SK-N-SH treated with all-trans-retinoic acid at 6 μM for 48 hours (cell line): ENCODE data around the gene SSMEM1.
"Not testable (repeated sequence)": the region's sequence is repeated elsewhere in the genome, so short reads cannot be mapped to it uniquely, and the experiment has no call there.

Experiments used
- ZFP30 ChIP-seq: fragments of 450-650 bp; formaldehyde crosslinking; IDR thresholded peaks from 2 replicates; pipeline ENCODE4 v1.5.0; 2022; ENCODE audit warnings: mild to moderate bottlenecking, moderate library complexity
- TF ChIP-seq, protein P1 (sequence below): fragments of 250-450 bp; sonication (Bioruptor Pico); IDR thresholded peaks from 2 replicates; pipeline ENCODE4 v1.5.1; 2020; ENCODE audit warnings: low read depth, mild to moderate bottlenecking, moderate library complexity
- TF ChIP-seq, protein P2 (sequence below): fragments of 250-450 bp; sonication (Bioruptor Pico); IDR thresholded peaks from 2 replicates; pipeline ENCODE4 v1.5.0; 2020; ENCODE audit warnings: mild to moderate bottlenecking, moderate library complexity

DNA sequence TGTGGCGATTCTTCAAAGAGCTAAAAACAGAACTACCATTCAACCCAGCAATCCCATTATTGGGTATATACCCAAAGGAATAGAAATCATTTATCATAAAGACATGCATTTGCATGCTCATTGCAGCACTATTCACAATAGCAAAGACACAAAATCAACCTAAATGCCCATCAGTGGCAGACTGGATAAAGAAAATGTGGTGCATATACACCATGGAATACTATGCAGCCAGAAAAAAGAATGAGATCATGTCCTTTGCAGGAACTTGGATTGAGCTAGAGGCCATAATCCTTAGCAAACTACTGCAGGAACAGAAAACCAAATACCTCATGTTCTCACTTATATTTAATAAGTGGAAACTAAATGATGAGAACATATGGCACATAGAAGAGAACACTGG lies 38.8 kb downstream of the SSMEM1 start:
- TF ChIP-seq, protein P1, sequence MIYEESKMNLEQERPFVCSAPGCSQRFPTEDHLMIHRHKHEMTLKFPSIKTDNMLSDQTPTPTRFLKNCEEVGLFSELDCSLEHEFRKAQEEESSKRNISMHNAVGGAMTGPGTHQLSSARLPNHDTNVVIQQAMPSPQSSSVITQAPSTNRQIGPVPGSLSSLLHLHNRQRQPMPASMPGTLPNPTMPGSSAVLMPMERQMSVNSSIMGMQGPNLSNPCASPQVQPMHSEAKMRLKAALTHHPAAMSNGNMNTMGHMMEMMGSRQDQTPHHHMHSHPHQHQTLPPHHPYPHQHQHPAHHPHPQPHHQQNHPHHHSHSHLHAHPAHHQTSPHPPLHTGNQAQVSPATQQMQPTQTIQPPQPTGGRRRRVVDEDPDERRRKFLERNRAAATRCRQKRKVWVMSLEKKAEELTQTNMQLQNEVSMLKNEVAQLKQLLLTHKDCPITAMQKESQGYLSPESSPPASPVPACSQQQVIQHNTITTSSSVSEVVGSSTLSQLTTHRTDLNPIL, result not testable (repeated sequence)
- not testable (repeated sequence) for TF ChIP-seq ZFP30 (CRISPR knock-in tag)
- TF ChIP-seq, protein P2, sequence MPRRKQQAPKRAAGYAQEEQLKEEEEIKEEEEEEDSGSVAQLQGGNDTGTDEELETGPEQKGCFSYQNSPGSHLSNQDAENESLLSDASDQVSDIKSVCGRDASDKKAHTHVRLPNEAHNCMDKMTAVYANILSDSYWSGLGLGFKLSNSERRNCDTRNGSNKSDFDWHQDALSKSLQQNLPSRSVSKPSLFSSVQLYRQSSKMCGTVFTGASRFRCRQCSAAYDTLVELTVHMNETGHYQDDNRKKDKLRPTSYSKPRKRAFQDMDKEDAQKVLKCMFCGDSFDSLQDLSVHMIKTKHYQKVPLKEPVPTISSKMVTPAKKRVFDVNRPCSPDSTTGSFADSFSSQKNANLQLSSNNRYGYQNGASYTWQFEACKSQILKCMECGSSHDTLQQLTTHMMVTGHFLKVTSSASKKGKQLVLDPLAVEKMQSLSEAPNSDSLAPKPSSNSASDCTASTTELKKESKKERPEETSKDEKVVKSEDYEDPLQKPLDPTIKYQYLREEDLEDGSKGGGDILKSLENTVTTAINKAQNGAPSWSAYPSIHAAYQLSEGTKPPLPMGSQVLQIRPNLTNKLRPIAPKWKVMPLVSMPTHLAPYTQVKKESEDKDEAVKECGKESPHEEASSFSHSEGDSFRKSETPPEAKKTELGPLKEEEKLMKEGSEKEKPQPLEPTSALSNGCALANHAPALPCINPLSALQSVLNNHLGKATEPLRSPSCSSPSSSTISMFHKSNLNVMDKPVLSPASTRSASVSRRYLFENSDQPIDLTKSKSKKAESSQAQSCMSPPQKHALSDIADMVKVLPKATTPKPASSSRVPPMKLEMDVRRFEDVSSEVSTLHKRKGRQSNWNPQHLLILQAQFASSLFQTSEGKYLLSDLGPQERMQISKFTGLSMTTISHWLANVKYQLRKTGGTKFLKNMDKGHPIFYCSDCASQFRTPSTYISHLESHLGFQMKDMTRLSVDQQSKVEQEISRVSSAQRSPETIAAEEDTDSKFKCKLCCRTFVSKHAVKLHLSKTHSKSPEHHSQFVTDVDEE (CRISPR knock-in tag), result not testable (repeated sequence)
